ENCODE data around the gene SETD6.

SETD6 gene

DNA sequence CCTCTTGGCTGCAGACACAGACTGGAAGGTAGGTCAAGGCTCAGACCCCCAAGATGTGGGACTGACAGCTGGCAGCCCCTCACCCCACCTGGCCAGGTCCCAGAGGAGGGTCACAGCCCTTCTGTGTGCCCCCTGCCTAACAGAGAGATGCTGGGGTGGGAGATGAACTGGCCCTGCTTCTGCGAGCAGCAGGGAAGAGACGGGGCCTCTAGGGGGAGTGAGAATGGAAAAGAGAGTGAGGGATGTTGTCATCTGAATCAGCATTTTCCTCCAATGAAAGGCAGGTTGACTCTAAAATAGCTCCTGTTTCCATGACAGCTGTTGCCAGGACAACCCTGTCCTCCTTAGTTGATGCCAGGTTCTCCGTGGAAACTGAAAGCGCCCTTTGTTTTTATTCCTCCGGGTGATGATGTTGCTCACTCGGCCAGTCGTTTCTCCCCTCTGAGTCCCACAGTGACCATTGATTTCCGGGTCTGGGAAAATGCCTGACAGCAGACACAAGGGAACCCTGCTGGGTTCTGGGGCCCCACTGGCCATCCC, 20.3 kb upstream of the SETD6 start:
- DNase-seq = no peak

DNA sequence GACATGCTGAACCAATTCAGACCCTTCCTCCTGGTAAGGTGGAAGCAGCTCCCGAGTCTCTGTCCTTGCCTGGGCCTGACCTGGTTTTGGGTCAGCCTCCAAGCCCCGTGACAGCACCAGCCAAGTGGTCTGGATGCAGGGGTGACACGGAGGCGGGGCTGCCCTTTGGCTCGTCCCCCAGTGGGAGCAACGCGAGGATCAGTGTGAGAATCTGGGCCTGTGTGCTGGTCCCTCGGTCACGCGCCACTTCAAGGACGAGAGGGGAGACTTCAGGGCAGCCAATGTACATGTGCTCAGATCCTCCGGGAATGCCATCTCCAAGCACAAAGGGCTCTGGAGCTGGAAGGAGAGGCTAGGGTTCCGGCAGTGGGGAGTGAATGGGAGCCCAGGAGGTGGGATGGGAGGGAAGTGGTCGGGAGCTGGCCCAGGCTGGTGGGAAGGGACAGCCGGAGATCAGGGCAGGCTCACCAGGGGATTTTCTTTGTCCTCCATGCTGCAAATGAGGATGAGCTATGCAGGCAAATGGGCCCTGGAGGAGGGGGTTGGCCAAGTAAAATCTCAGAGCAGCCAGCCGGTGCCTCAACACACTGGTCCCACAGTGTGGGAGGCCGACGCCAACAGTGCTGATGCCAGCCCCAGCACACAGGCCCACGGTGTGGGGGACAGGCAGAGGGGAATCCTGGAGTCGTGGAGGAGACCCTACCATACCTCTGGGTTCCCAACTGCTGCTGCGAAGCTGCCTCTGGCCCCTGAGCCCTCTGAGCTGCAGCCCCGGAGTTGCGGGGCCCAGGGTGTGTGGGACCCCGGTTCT, 19.6 kb upstream of the SETD6 start:
- DNase-seq = no peak

DNA sequence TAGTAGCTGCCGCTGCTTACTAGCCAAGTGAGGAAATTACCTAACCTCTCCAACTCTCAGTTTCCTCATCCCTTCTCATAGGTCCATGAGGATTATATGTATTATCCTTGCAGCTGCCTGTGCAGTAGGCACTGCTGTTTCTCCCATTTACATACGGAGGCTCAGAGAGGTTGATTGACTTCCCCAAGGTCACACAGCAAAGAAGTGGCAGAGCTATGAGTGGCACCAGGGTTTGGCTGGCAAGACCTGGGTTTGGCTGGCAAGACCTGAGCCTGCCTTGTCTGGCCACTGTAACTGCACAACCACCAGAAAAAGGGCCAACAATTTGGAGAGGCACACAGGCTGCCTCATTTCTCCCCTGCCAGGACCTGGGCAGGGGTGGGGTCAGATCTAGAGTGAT, 17.8 kb upstream of the SETD6 start:
- DNase-seq = no peak

DNA sequence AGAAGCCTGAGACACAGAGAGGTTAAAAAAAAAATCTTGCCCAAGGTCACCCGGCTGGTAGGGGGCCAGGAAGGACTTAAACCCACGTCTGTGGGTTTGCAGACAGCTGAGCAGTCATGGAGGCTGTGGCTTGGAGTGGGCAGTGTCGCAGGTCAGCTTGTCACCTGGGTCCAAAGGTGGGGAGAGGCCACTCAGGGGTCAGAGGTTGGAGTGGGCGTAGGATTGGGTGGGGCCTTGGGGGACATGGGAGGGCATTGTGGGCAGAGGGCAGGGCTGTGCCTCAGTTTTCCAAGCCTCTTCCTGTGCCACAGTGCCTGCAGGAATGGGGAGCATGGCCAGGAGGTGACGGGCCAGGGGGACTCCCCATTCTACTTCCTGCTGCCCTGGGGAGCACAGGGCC, 17.4 kb upstream of the SETD6 start:
- no peak for DNase-seq

DNA sequence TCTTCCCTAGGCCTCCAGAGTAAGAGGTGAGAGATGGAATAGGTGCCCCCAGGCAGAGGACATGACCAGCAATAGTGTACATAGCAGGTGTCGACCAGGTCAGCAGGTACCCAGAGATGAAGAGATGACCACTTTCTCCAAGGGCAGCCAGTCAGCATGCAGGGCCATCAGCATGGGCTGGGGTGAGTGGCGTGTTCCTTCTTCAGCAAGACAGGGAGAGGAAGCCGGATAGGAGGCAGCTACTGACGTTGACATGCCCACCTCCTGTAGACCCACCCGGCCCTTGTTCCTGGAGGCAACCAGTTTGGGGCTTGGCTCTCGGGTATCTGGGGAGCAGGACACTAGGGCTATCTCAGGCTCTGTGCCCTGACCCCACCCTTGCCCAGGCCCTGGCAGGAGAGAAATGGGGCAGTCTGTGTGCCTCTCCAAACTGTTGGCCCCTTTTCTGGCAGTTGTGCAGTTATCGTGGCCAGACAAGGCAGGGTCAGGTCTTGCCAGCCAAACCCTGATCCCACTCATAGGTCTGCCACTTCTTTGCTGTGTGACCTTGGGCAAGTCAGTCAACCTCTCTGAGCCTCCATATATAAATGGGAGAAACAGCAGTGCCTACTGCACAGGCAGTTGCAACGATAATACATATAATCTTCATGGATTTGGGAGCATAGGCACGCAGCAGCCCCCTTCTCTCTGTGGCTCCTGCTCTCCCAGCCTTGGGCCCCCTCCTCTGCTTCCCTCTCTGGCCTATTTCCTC, 16.8 kb upstream of the SETD6 start:
- no peak for DNase-seq

DNA sequence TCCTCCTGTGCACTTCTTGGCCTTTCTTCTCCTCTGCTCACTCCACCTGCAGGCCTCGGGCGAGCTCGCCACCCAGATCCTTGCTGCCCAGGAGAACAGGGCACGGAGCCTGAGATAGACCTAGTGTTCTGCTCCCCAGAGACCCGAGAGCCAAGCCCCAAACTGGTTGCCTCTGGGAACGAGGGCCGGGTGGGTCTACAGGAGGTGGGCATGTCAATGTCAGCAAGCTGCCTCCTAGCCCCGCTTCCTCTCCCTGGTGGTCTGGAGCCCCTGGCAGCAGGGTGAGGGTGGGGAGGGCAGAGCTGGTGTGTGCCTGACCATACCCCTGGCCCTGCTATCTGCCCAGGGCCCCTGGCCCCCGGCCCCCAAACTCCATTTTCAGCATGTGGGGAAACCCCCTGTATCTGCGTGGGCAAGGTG, 16.2 kb upstream of the SETD6 start:
- DNase-seq = no peak

DNA sequence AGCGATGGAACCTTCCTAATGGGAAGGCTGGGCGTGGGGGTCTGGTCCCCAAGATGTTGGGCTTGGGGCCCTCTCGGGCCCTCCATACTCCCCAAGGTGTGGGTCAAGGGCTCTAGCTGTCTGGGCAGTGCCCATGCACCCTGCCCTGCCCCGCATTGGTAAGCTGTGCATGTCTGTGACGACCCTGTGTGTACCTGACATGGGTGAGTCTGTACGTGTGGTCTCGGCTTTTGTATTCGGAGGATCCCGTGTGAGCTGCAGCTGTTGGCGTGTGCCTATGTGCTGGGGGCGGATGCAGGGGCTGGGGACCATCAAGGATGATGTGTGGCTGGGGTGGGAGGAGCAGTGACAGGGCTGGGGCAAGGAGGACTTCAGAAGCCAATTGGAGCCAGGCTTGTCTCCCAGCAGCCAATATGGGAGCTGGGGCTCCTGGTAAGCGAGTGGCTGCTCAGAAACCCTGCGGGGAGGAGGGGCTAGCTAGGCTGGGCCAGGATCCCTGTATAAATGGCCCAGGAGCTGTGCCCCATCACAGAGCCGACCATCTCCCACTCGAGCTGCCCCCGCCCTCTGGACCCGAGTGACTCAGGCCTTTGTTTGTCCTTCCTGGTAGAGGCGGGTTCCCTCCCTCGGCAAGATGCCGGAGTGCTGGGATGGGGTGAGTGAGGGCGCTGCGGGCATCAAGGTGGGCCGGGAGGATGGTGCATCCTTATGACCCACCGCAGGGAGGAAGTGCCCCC, 15.5 kb upstream of the SETD6 start, which contains the start of gene NDRG4:
Gene NDRG4 (plus strand): TSS at position 529 of the 737 bp plus-strand sequence. CDS start 106 bp downstream, at position 635.
- no peak for DNase-seq

DNA sequence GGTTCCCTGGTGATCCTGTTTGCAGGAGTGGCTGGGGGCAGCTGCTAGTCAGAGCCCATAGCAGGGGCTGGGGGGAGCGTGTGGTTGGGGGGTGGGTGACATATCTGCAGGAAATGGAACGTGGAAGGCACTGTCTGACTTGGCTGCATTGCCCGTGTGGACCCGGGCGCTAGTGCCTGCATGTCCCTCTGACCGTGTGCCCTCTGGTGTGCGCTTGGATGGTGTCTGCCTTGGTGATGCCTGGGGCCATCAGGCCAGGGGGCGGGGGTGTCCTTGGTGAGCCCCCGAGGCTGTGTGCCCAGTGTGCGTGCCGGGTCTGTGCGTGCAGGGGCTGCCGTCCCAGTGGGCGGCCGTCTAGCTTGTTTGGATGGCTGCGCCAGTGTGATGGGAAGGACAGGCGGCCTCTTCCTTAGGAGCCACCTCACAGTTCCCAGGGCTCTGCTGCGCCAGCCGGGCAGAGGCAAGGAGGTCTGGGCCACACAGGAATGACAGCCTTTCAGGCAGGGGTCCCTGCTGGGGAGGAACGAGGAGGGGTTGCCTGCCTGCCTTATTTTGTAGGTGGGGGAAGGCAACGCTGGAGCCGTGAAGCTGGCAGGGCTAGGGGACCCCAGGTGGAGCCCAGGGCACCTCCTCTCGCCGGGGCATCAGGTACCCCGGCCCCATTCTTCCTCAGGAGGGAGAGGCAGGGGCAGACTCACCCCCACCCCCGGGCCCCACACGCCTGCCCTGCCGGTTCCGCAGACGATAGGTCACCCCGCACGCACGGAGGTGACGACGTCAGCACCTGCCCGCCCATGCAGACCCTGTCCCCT, 14.7 kb upstream of the SETD6 start:
- no peak for DNase-seq

DNA sequence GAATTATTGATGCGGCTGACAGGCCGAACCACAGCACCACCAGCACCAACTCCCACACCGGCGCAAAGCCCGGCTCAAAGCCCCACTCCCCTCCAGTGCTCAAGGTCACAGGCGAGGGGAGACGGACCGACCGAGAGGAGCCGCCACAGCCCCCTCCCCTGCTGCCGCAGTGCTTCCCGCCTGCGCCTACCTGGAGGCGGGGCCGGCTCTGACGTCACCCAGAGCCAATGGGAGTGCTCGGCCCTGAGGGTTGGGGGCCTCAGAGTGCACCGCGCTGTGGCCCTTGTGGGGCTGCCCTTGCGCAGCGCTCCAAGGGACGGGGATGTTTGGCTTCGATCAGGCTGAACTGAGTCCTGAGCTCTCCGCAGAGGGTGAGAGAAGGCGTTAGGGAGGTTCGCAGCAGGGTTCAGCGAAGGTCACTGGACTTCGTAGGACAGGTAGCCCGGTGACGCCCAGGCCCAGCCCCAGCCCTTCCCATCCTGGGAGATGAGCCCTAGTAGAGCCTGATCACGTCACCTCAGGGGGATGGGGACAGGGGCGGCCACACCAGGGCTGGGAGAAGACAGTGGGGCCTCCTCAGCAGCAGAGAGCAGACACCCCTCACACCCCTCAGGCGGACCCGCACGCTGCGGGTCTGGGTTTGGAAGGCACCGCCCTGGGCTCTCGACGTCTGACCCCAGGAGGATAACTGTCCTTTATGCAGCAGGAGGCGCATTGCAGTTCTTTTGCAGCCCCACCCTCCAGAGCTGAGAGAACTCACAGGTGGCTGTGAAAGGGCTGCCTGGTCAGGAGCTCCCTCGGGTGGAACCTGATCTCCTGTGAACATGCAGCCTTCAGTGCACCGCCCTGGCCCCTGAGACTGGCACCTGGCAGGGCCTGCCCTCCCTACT, 13.8 kb upstream of the SETD6 start:
- DNase-seq = no peak

DNA sequence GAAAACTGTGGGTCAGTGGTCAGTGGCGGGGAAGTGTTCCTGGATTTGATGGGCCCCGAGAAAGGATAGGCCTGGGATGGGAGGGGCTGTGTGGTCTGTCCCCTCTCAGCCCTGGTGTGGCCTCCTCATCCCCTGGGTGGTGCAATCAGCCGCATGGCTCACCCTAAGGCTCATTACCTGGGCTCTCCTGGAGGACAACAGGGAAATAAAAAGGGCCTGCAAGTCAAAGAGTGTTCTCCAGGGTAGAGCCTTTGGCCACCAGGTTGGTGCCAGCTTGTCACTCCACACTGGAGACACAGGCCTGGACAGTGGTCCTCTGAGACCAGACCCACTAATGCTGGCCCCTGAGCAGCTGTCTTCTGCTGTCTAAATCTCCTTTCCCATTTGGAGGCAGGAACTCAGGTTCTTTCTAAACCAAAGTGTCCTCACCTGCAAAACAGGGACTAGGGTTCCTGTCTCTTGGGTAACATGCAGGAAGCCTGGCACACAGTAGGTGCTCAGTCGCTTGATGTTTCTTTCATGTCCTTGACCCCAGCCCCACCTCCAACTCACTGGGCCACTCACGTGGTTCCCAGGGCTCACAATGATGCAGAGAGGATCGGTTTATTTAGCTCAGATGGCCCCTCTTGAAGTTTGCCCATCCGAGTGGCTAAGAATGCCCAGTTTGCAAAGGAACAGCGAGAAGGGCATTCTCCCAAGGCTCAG, 12.9 kb upstream of the SETD6 start:
- no peak for DNase-seq

DNA sequence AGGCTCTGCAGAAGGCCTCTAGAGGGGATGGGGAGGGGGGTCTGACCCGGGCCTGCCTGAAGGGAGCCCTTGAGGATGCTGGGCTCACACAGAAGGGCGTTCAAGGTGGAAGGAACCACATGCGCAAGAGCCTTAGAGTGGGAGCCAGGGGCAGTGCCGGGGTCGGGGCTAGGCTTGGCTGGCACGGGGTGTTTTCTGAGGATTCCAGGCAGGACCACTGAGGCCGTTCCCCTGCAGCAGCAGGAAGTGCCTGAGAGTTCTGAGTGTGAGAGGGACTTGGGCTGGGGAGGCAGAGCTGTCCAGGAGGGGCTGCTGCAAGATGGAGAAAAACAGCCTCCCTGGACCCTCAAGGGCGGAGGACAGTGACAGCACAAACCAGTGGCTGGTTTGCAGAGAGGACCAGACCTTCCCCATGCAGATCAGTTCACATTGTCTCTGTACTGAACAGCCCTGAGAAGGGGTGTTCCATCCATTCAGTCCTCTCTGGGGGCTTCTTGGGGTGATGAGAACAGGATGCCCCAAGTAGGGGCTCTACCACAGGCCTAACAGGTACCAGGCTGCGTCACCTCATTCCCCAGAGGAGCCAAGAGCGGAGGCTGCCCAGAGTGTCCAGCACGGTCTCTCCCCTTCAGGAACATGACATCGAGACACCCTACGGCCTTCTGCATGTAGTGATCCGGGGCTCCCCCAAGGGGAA, 12.0 kb upstream of the SETD6 start:
- no peak for DNase-seq

DNA sequence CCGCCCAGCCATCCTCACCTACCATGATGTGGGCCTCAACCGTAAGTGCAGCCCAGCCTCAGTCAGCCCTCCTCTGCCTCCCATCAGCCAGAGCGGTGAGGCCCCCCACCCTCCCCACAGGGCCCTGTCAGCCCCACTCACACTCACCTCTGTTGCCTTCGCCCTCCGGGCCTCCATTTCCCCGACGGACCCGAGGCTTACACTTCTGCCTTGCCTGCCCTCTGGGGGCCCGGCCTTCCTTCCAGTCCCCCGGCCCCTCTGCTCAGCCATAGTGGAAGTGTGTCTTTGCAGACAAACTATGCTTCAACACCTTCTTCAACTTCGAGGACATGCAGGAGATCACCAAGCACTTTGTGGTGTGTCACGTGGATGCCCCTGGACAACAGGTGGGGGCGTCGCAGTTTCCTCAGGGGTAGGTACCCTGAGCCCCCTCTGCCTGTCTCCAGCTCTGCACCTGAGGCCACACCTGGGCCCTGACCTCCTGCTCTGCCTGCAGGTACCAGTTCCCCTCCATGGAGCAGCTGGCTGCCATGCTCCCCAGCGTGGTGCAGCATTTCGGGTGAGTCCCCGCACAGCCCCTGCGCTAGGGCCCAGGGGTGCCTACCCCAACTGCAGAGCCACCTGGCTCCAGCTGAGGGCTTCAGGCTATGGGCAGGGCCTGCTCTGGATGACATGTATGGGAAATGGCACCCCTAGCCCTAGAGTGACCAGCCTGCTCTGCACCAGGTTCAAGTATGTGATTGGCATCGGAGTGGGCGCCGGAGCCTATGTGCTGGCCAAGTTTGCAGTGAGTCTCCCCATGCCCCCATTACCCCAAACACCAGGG, 11.2 kb upstream of the SETD6 start:
- DNase-seq = no peak

DNA sequence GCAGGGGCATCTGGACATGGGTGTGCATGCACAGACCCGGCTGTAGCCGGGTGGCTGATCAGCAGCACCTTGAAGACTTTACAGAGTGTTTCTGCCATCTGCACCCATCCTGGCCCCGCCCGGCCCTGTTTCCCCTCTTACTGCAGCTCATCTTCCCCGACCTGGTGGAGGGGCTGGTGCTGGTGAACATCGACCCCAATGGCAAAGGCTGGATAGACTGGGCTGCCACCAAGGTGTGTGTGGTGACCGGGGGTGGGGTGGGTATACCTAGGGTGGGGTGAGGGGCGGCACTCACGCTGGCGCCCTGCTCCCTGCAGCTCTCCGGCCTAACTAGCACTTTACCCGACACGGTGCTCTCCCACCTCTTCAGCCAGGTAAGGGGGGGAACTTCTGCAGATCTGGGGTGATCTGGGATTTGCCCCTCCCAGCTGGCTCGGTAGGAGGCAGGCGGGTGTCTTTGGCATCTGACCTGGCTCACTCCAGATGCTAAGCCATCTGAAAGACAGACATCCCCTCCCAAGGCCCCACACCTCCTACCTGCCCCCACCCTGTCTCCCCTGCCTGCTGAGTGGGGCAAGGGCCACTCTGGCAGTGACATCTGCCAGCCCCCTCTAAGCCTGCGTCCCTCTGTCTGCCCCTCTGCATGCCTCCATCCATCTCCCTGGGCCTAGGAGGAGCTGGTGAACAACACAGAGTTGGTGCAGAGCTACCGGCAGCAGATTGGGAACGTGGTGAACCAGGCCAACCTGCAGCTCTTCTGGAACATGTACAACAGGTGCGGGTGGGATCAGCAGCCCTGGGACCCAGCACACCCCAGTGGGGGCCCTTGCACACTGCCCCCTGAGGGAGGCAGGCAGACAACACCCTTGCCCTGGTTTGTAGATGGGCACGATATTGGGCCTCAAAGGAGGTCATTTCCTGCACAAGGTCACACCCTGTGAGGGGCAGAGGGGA, 8.8 kb upstream of the SETD6 start:
- no peak for DNase-seq

DNA sequence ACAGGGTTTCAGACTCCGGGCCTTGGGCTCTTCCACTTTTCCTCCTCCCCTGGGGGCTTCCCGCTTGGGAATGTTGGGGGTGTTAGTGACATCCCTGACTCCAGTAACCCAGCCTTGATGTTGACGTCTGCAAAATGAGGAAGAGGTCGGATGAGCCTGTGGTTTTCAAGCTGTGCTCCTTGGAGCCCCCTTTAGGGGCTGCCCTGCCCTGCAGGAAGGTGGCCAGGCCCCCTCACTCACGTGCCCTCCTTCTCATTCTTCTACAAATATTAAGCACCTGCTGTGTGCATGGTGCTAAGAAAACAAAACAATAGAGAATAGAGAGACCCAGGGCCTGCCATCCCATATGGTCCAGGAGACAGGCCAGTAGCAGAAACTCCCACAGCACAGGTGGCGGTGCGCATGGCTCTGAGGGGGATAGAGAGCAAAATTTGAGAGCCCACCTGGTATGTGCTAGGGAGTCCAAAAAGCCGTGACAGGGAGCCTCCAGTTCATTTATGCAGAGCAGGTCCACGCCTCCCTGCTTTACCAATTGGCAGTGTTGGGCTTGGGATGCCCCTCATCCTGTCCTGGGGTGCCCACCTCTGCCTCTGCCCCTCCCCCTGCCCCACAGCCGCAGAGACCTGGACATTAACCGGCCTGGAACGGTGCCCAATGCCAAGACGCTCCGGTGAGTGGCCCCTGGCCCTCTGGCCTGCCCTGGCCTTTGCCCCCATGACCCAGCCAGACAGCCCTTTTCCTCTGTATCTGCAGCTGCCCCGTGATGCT, 7.9 kb upstream of the SETD6 start:
- DNase-seq = no peak

DNA sequence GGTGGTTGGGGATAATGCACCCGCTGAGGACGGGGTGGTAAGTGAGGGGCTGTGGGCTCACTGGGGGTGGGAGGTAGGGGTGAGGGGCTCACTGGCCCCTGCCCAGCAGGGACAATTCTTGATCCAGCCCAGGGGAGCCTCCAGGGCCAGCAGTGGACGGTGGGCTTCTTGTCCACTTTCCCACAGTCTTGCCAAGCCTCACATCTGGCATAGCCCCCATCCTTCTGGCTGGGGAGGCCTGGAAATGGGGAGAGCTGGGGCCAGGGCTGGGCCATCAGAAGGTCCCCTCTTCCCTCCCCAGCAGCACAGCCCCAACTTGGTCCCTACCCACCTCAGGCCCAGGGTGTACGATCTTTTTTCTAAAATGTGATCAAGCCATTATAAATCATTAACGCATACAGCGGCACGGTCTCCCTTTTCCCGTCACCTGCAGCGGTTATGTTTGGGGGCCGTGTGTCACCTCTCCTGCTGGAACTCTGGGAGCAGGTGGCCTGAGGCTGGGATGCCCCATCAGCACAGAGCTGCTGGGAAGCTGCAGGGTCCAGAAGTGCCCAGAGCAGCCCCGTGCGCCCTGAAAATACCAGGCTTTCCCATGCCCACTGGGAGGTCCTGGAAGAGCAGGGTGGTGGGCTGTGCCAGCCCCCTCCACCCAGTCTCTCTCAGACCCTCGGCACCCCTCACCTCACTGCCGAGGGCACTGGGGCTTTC, 7.2 kb upstream of the SETD6 start:
- no peak for DNase-seq

DNA sequence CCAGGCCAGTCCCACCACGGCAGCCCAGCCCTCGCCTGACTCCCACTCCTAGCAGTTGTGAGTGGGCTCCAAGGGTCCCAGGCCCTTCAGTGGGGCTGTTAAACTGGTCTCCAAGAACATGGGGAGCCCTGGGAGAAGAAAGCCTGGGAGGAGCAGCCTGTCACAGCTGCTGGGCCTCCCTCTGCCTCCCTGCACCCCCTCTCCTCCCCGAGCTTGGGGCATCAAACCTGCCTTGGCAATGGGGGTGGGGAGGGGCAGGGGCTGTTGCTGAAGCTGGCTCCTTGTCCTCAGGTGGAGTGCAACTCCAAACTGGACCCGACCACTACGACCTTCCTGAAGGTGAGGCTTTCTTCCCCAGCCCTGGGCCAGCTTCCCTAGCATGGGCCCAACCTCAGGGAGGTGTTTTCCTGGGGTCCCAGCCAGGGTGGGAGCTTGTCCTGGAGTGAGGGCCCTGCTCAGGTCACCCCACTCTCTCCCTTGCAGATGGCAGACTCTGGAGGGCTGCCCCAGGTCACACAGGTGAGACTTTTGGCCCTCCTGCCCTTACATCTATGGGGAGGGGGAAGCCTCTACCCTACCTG, 6.6 kb upstream of the SETD6 start:
- DNase-seq = no peak
